Astrocyte of the cerebellum (primary cell): ENCODE measurements around the gene RPS3.

Source experiments
- DNase-seq: peaks from one replicate; pipeline ENCODE4 v3.0.0-alpha.2; 2011; ENCODE audit warnings: low read depth
- H3K4me3 ChIP-seq: 2 replicates; pipeline ENCODE4 v1.5.1; 2011; ENCODE audit warnings: mild to moderate bottlenecking, low read depth, low read length, moderate library complexity
- CTCF ChIP-seq: IDR thresholded peaks from 2 replicates; pipeline ENCODE4 v1.5.1; 2012; ENCODE audit warnings: low read length, low read depth, moderate library complexity, mild to moderate bottlenecking; ENCODE audit errors: missing control alignments
- in situ Hi-C: cut with HindIII; loops from 2 replicates; pipeline ENCODE4 v1.10.0; 2017; ENCODE audit warnings: low sequenced_read_pairs

Gene RPS3

GRCh38 chr11:75429902-75430713, 30.8 kb downstream of the RPS3 start:
- peak; percentile 9 for DNase-seq
- TF ChIP-seq CTCF, result no peak
- peak overlapping the region; percentile 26 for H3K4me3 ChIP-seq
- in situ Hi-C loops, result no loop called here

- no peak for TF ChIP-seq CTCF
- in situ Hi-C loops, result no loop called here
- DNase-seq, result no peak
- H3K4me3 ChIP-seq, result peak overlapping the region; percentile 26
These were observed 31.6 kb downstream of the RPS3 start for GRCh38 chr11:75430714-75431532.

GRCh38 chr11:75431533-75432525, 32.5 kb downstream of the RPS3 start:
- in situ Hi-C loops, result no loop called here
- H3K4me3 ChIP-seq, result no peak overlapping the region
- TF ChIP-seq CTCF, result no peak
- DNase-seq, result no peak

GRCh38 chr11:75432911-75433321, 33.6 kb downstream of the RPS3 start, which contains the start of gene KLHL35:
KLHL35 (minus strand) TSS chr11:75433203; CDS start chr11:75430629, 2,574 bp downstream.
- in situ Hi-C loops, result no loop called here
- no peak for TF ChIP-seq CTCF
- DNase-seq, result no peak
- H3K4me3 ChIP-seq, result no peak within 1 kb of the TSS

- in situ Hi-C loops, result no loop called here
- H3K4me3 ChIP-seq, result no peak overlapping the region
- no peak for TF ChIP-seq CTCF
- DNase-seq, result no peak
These were observed 34.1 kb downstream of the RPS3 start for GRCh38 chr11:75433443-75433842.

- DNase-seq, result no peak
- no peak overlapping the region for H3K4me3 ChIP-seq
- in situ Hi-C loops, result no loop called here
- no peak for TF ChIP-seq CTCF
These were observed 34.7 kb downstream of the RPS3 start for GRCh38 chr11:75434051-75434450.
